ENCODE results near the gene HTR3C. TPM values are rescaled to one million over a fixed set of nuclear protein-coding genes. Genes with fewer than 3 reads are reported as not detected.

The HTR3C gene
- total RNA-seq, 1 experiment from 2014 or later = not detected

- no peak for TF ChIP-seq CTCF (conservative IDR thresholded peaks at IDR 0.05)
- WGBS (ENCODE audit: extremely low coverage, insufficient read length, low lambda C conversion rate) = no CpG with 5 or more reads among the region's 1 CpG
Measured at GRCh38 chr3:184042617-184043016, 10.2 kb upstream of the HTR3C start.

More at GRCh38 chr3:184042617-184043016, 10.2 kb upstream of the HTR3C start:
- Histone ChIP-seq H3K14ac (ENCODE audit: insufficient read depth, low read length) (no peak overlapping the region), H3K9ac (ENCODE audit: extremely low read depth, insufficient read length, low read length) (no peak overlapping the region), H3K23me2 (ENCODE audit: insufficient read length, low read depth, low read length, poor library complexity, severe bottlenecking) (no peaks in the 10 kb centered on the region), H3K23ac (ENCODE audit: insufficient read length, low read depth, low read length) (no peak overlapping the region), H3K79me2 (ENCODE audit: insufficient read depth, low read length) (no peaks in the 10 kb centered on the region), H4K5ac (ENCODE audit: insufficient read length, low read depth, low read length) (no peak overlapping the region), H4K20me1 (ENCODE audit: control insufficient read depth, insufficient read depth, insufficient read length) (no peaks in the 10 kb centered on the region), H3T11ph (ENCODE audit: low read length) (no peak overlapping the region), H2BK20ac (ENCODE audit: low read depth, low read length, poor library complexity, severe bottlenecking) (no peak overlapping the region), H3K56ac (ENCODE audit: insufficient read length, low read depth, low read length) (no peak overlapping the region), H2BK5ac (ENCODE audit: insufficient read length, low read length) (no peak overlapping the region), H4K91ac (ENCODE audit: insufficient read length, low read depth, low read length) (no peak overlapping the region), H3K4me2 (ENCODE audit: insufficient read depth, insufficient read length, low read length) (no peak overlapping the region), H2BK120ac (ENCODE audit: low read depth, low read length, poor library complexity, severe bottlenecking) (no peak overlapping the region), H2BK15ac (ENCODE audit: low read depth, low read length) (no peak overlapping the region), H2BK12ac (ENCODE audit: insufficient read length, low read depth, low read length) (no peak overlapping the region), H4K8ac (replicated peaks; ENCODE audit: insufficient read length, low read depth, low read length) (no peak overlapping the region), H3K27me3 (ENCODE audit: insufficient read depth, low read length) (no peaks in the 10 kb centered on the region), H3K18ac (ENCODE audit: insufficient read length, low read depth, low read length) (no peak overlapping the region), H2AK5ac (ENCODE audit: insufficient read length, low read length) (no peak overlapping the region), H3K27ac (ENCODE audit: insufficient read length, low read depth, low read length) (no peak overlapping the region), H3K4me1 (ENCODE audit: insufficient read depth, low read length) (no peaks in the 10 kb centered on the region), H3K79me1 (ENCODE audit: insufficient read depth, low read depth, low read length, poor library complexity, severe bottlenecking) (no peaks in the 10 kb centered on the region), H2AFZ (ENCODE audit: low read length) (no peak overlapping the region), H3K4ac (ENCODE audit: low read depth, low read length) (no peak overlapping the region), H3K9me3 (ENCODE audit: control insufficient read depth, low read depth, low read length) (no peaks in the 10 kb centered on the region)
- Mint-ChIP-seq H3K4me1 (peaks cover 0 to 10% of the 10 kb centered on the region in 2 experiments; a peak in 2 of 4 replicates), H3K9me3 (no peaks in the 10 kb centered on the region), H3K36me3 (ENCODE audit: insufficient read depth in 1 of 3, low read depth in 3 of 3) (no peaks in the 10 kb centered on the region; a peak in 1 of 7 replicates), H3K27me3 (ENCODE audit: low read depth) (no peaks in the 10 kb centered on the region; the same call in 1 of the 2 replicates), H3K27ac (no peak overlapping the region; a peak in 1 of 7 replicates), H3K4me3 (no peak overlapping the region)
- DNase-seq = no peak
